Endothelial cell of umbilical vein (primary cell): Measurements from ENCODE around the gene TIMM50. TPM values are rescaled to one million over a fixed set of nuclear protein-coding genes. Genes with fewer than 3 reads are reported as not detected.

ENCODE experiments used
- BruUV-seq: library from RNA; stranded (reverse); fragments of 400-500 nt; replicated peaks from 2 replicates; lab custom pipeline; 2021; lab: Mats Ljungman, UMichigan
- CTCF ChIA-PET: fragments of 300-600, 350-600 bp; sonication (Branson Sonifier 250); formaldehyde crosslinking; loops from one replicate; lab custom pipeline; 2021; ENCODE audit warnings: antibody characterized with exemption, inconsistent platforms; lab: Charles Lee
- POLR2A ChIA-PET: fragments of 300-600, 350-600 bp; sonication (Branson Sonifier 250); formaldehyde crosslinking; loops from one replicate; lab custom pipeline; 2021; ENCODE audit warnings: antibody characterized with exemption, inconsistent platforms; lab: Charles Lee
- DNase-seq: peaks from one replicate; pipeline ENCODE4 v3.0.0-alpha.2; 2011; ENCODE audit warnings: low read depth, low spot score
- FAIRE-seq: peaks from 2 replicates; lab custom pipeline; 2011; peaks lifted over from hg19 to GRCh38; lab: Jason Lieb, UNC
- H2AFZ ChIP-seq: 2 replicates; pipeline ENCODE4 v1.6.0; 2012; ENCODE audit warnings: low read depth, low read length, control low read depth, inconsistent platforms
- H3K27ac ChIP-seq: 2 replicates; pipeline ENCODE4 v1.5.1; 2011; ENCODE audit warnings: low read depth, mild to moderate bottlenecking, control low read depth, low read length, moderate library complexity; ENCODE audit not compliant: insufficient read depth
- H3K27me3 ChIP-seq, 2 experiments: 2 replicates each; pipeline versions ENCODE4 v1.6.0 to v1.6.1; 2011; ENCODE audit warnings: low read length in 2 of 2, mixed read lengths in 1 of 2; ENCODE audit not compliant: control insufficient read depth in 2 of 2, insufficient read depth in 2 of 2
- H3K36me3 ChIP-seq, 2 experiments: 2 replicates in 1 of 2; 3 replicates in 1 of 2; pipeline ENCODE4 v1.5.1; 2011; ENCODE audit warnings: low read length in 2 of 2, mild to moderate bottlenecking in 1 of 2, moderate library complexity in 1 of 2; ENCODE audit not compliant: control insufficient read depth in 2 of 2, insufficient read depth in 2 of 2; ENCODE audit errors: extremely low read depth in 1 of 2
- H3K4me1 ChIP-seq: 3 replicates; pipeline ENCODE4 v1.5.1; 2011; ENCODE audit warnings: mild to moderate bottlenecking, low read length; ENCODE audit not compliant: control insufficient read depth, insufficient read depth; ENCODE audit errors: extremely low read depth
- H3K4me2 ChIP-seq: 2 replicates; pipeline ENCODE4 v1.6.1; 2011; ENCODE audit warnings: low read length, control low read depth, mixed read lengths; ENCODE audit not compliant: insufficient read depth
- H3K4me3 ChIP-seq, 3 experiments: fragments of 200-600 bp in 1 of 3; sonication (generic), shearing (Covaris generic) in 1 of 3; replicated peaks in 1 of 3; 2 replicates each; pipeline ENCODE4 v1.5.1; 2011 to 2016; ENCODE audit warnings: control low read depth in 3 of 3, low read length in 3 of 3, mild to moderate bottlenecking in 2 of 3, inconsistent platforms in 1 of 3, low read depth in 1 of 3, moderate library complexity in 1 of 3; ENCODE audit not compliant: insufficient read depth in 1 of 3
- H3K79me2 ChIP-seq: 2 replicates; pipeline ENCODE4 v1.6.0; 2012; ENCODE audit warnings: low read length, inconsistent platforms; ENCODE audit not compliant: control insufficient read depth, insufficient read depth
- H3K9ac ChIP-seq: replicated peaks from 2 replicates; pipeline ENCODE3; 2011; ENCODE audit warnings: low read length, control low read depth; ENCODE audit not compliant: insufficient read depth; ENCODE audit errors: extremely low read depth
- H3K9me1 ChIP-seq: replicated peaks from 3 replicates; pipeline ENCODE4 v1.6.0; 2011; ENCODE audit warnings: mild to moderate bottlenecking, low read length; ENCODE audit not compliant: control insufficient read depth, insufficient read depth; ENCODE audit errors: extremely low read depth
- H3K9me3 ChIP-seq: replicated peaks from 2 replicates; pipeline ENCODE4 v1.5.1; 2012; ENCODE audit warnings: low read length, inconsistent platforms; ENCODE audit not compliant: control insufficient read depth, insufficient read depth
- H4K20me1 ChIP-seq: replicated peaks from 2 replicates; pipeline ENCODE3; 2011; ENCODE audit warnings: mild to moderate bottlenecking, low read length; ENCODE audit not compliant: control insufficient read depth, insufficient read depth; ENCODE audit errors: extremely low read depth
- CTCF ChIP-seq, 2 donors: IDR thresholded peaks; 1 replicate in 1 of 2; 2 replicates in 1 of 2; pipeline ENCODE4 v1.5.1; 2011; ENCODE audit warnings: low read length in 2 of 2, mild to moderate bottlenecking in 2 of 2, moderate library complexity in 2 of 2, control low read depth in 1 of 2, inconsistent platforms in 1 of 2, low read depth in 1 of 2; ENCODE audit not compliant: insufficient read depth in 1 of 2; ENCODE audit errors: extremely low read depth in 1 of 2
- EZH2 ChIP-seq: IDR thresholded peaks from 2 replicates; pipeline ENCODE4 v1.6.1; 2012; ENCODE audit warnings: borderline replicate concordance, low read depth, mild to moderate bottlenecking, moderate library complexity, low read length, inconsistent platforms; ENCODE audit not compliant: severe bottlenecking
- FOS ChIP-seq: IDR thresholded peaks from 2 replicates; pipeline ENCODE4 v1.6.1; 2011; ENCODE audit warnings: mild to moderate bottlenecking, low read length, moderate library complexity, borderline replicate concordance; ENCODE audit not compliant: insufficient read depth
- GATA2 ChIP-seq: IDR thresholded peaks from 2 replicates; pipeline ENCODE4 v1.7.0; 2011; ENCODE audit warnings: low read depth, mild to moderate bottlenecking, moderate library complexity, mixed read lengths, low read length; ENCODE audit not compliant: insufficient read length, insufficient read depth
- JUN ChIP-seq: IDR thresholded peaks from 2 replicates; pipeline ENCODE4 v1.6.1; 2011; ENCODE audit warnings: borderline replicate concordance, low read depth; ENCODE audit not compliant: insufficient read length, insufficient read depth
- MYC ChIP-seq: IDR thresholded peaks from one replicate; pipeline ENCODE4 v1.6.1; 2011; ENCODE audit warnings: mild to moderate bottlenecking, low read depth, low read length
- POLR2A ChIP-seq: IDR thresholded peaks from 2 replicates; pipeline ENCODE4 v1.6.1; 2012; ENCODE audit warnings: low read depth, mild to moderate bottlenecking, control low read depth, low read length
- POLR2AphosphoS5 ChIP-seq: IDR thresholded peaks from 2 replicates; pipeline ENCODE4 v1.6.1; 2012; ENCODE audit warnings: low read depth, mild to moderate bottlenecking, control low read depth, low read length, moderate library complexity; ENCODE audit not compliant: insufficient read depth
- dilution Hi-C: fragments of 300-500 bp; cut with MboI; formaldehyde crosslinking; loops from one replicate; pipeline ENCODE4 v1.15.0; 2019; ENCODE audit warnings: low sequenced_read_pairs; ENCODE audit not compliant: extremely low pct_ligation_motif_present
- intact Hi-C: fragments of 100-400 bp; cut with micrococcal nuclease; formaldehyde crosslinking; loops from one replicate; pipeline ENCODE4 v1.10.0; 2022
- polyA plus RNA-seq, 4 experiments: library from polyadenylated mRNA; depleted of rRNA in 3 of 4; stranded (reverse) in 3 of 4; unstranded in 1 of 4; fragments of >200 nt; gene quantifications; 2 replicates each; pipeline versions ENCODE4 v1.2.1 to v1.2.3, GENCODE V29; 2011 to 2012; ENCODE audit warnings: missing spikeins in 1 of 4
- total RNA-seq: library from RNA; stranded (reverse); gene quantifications from 2 replicates; pipeline ENCODE4 v1.2.3, GENCODE V29; 2021
- TF ChIP-seq, protein P1 (sequence below): IDR thresholded peaks from 2 replicates; pipeline ENCODE4 v1.6.1; 2011; ENCODE audit not compliant: insufficient read depth, insufficient read length

The TIMM50 gene
- total and polyA plus RNA-seq, 2 donors (not counting 3 experiments of a cell fraction or from before 2014, with no cell fraction given), result 85.7 to 118 TPM

DNA sequence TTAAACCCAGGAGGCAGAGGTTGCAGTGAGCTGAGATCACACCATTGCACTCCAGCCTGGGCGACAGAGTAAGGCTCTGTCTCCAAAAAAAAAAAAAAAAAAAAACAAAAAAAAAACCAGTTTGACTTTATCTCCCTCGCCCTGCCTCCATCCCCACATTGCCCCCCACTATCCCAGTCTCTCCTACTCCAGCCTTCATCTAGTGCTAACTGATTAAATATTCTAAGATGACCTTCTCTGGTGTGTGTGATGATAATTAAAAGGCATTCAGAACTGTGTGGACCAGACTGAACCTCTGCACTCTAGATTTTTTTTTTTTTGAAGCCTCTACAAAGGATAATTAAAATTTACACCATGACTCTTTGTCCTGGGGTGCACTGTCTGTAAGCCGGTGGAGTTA lies 12.2 kb downstream of the TIMM50 start:
- intact Hi-C loops, result no loop called here
- Histone ChIP-seq H3K4me1 (peaks cover 3% of the 10 kb centered on the region), H3K36me3 (peaks cover 9 to 23% of the 10 kb centered on the region in 2 experiments), H3K4me3 (no peak overlapping the region), H4K20me1 (no peaks in the 10 kb centered on the region), H3K27me3 (peaks cover 0 to 3% of the 10 kb centered on the region in 2 experiments), H3K79me2 (no peaks in the 10 kb centered on the region), H3K4me2 (no peak overlapping the region), H3K9me3 (no peaks in the 10 kb centered on the region), H2AFZ (no peak overlapping the region), H3K9ac (no peak overlapping the region), H3K9me1 (no peaks in the 10 kb centered on the region), H3K27ac (no peak overlapping the region)
- ChIA-PET CTCF (no interaction called here), POLR2A (no interaction called here)
- no peak for DNase-seq
- TF ChIP-seq JUN (no peak), EZH2 (no peak), POLR2A (no peak), POLR2AphosphoS5 (no peak), GATA2 (no peak), CTCF (IDR thresholded peaks at IDR 0.05; ENCODE audit: extremely low read depth in 1 of 2, insufficient read depth in 1 of 2, low read depth in 1 of 2, low read length in 2 of 2) (no peak), FOS (no peak), MYC (no peak)
- TF ChIP-seq, protein P1, sequence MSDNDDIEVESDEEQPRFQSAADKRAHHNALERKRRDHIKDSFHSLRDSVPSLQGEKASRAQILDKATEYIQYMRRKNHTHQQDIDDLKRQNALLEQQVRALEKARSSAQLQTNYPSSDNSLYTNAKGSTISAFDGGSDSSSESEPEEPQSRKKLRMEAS, result no peak
- no TSS peak for BruUV-seq
- peak; percentile 40 for FAIRE-seq
- dilution Hi-C loops, result no loop called here
